Measurements from ENCODE around the gene ELL2.

DNA sequence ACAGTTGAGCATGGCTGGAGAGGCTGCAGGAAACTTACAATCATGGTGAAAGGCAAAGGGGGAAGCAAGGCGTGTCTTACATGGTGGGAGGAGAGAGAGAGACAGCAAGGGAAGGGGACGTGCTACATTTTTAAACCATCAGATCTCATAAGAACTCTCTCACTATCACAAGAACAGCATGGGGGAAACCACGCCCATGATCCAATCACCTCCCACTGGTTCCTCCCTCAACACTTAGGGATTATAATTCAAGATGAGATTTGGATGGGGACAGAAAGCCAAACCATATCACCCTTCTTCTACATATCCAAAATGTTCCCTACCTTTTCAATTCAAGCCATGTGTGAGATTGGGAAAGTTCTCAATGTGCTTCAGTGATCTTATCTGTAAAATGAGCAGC, 116.3 kb downstream of the ELL2 start:
- no peak for TF ChIP-seq MXI1 (conservative IDR thresholded peaks at IDR 0.05; ENCODE audit: poor library complexity, severe bottlenecking)
- TF ChIP-seq CTCF (IDR thresholded peaks at IDR 0.05; ENCODE audit: poor library complexity, severe bottlenecking): no peak

All from neural cell (in vitro differentiated cells).